ENCODE data around the gene CFAP299. TPM values are rescaled to one million over a fixed set of nuclear protein-coding genes. Genes with fewer than 3 reads are reported as not detected.

The CFAP299 gene
- total RNA-seq, 4 donors from 2014 or later = 5.1 TPM; not detected in 3

- ATAC-seq = no peak
- 81 to 88% methylated on average over 1 to 2 of the region's 2 CpGs for WGBS, 2 donors (ENCODE audit: low coverage in 1 of 2)
Measured at GRCh38 chr4:80424225-80424581, 88.7 kb downstream of the CFAP299 start.

GRCh38 chr4:80425124-80426100 is 89.9 kb downstream of the CFAP299 start:
- H3K27ac ChIP-seq = no peak overlapping the region
- no peaks in the 10 kb centered on the region for H3K27me3 ChIP-seq
- H3K36me3 ChIP-seq = no peaks in the 10 kb centered on the region
- ATAC-seq = no peak
- H3K4me3 ChIP-seq = no peak overlapping the region
- no peak for TF ChIP-seq POLR2AphosphoS5 (IDR thresholded peaks at IDR 0.05)
- no peak for TF ChIP-seq EP300 (IDR thresholded peaks at IDR 0.05)
- no peak for TF ChIP-seq POLR2A (IDR thresholded peaks at IDR 0.05)
- TF ChIP-seq CTCF (IDR thresholded peaks at IDR 0.05) = no peak
- no peaks in the 10 kb centered on the region for H3K4me1 ChIP-seq
- WGBS, 2 donors (ENCODE audit: low coverage in 1 of 2) = 58 to 63% methylated on average over 4 of the region's 4 CpGs
- H3K9me3 ChIP-seq = peaks cover 0 to 2% (median 0%) of the 10 kb centered on the region in 3 donors

More at GRCh38 chr4:80424225-80424581, 88.7 kb downstream of the CFAP299 start:
- peaks cover 0 to 2% (median 0%) of the 10 kb centered on the region in 3 donors for H3K9me3 ChIP-seq
- TF ChIP-seq POLR2AphosphoS5 (IDR thresholded peaks at IDR 0.05) (no peak), POLR2A (IDR thresholded peaks at IDR 0.05) (no peak), CTCF (IDR thresholded peaks at IDR 0.05) (no peak), EP300 (IDR thresholded peaks at IDR 0.05) (no peak)
- no peaks in the 10 kb centered on the region for H3K36me3 ChIP-seq
- H3K27me3 ChIP-seq = no peaks in the 10 kb centered on the region
- no peak overlapping the region for H3K4me3 ChIP-seq
- no peak overlapping the region for H3K27ac ChIP-seq
- no peaks in the 10 kb centered on the region for H3K4me1 ChIP-seq

- Histone ChIP-seq H3K9me3 (peaks cover 0 to 2% (median 0%) of the 10 kb centered on the region in 3 donors), H3K27ac (no peak overlapping the region), H3K4me1 (no peaks in the 10 kb centered on the region), H3K27me3 (no peaks in the 10 kb centered on the region), H3K4me3 (no peak overlapping the region), H3K36me3 (no peaks in the 10 kb centered on the region)
- no peak for ATAC-seq
- no peak for TF ChIP-seq POLR2AphosphoS5 (IDR thresholded peaks at IDR 0.05)
- TF ChIP-seq CTCF (IDR thresholded peaks at IDR 0.05) = no peak
- TF ChIP-seq POLR2A (IDR thresholded peaks at IDR 0.05) = no peak
- TF ChIP-seq EP300 (IDR thresholded peaks at IDR 0.05) = no peak
- WGBS, 2 donors (ENCODE audit: low coverage in 1 of 2) = 79 to 100% methylated on average over 1 to 5 of the region's 5 CpGs
Measured at GRCh38 chr4:80431203-80431965, 95.9 kb downstream of the CFAP299 start.

- no peak for TF ChIP-seq POLR2A (IDR thresholded peaks at IDR 0.05)
- no peak for TF ChIP-seq EP300 (IDR thresholded peaks at IDR 0.05)
- TF ChIP-seq CTCF (IDR thresholded peaks at IDR 0.05) = no peak
- TF ChIP-seq POLR2AphosphoS5 (IDR thresholded peaks at IDR 0.05) = no peak
- ATAC-seq = no peak
- no peaks in the 10 kb centered on the region for H3K9me3 ChIP-seq
- H3K27ac ChIP-seq = no peak overlapping the region
- no peaks in the 10 kb centered on the region for H3K4me1 ChIP-seq
- H3K4me3 ChIP-seq = no peak overlapping the region
- no peaks in the 10 kb centered on the region for H3K36me3 ChIP-seq
- WGBS, 2 donors (ENCODE audit: low coverage in 1 of 2) = 65 to 100% methylated on average over 1 of the region's 1 CpG
- no peaks in the 10 kb centered on the region for H3K27me3 ChIP-seq
Measured at GRCh38 chr4:80434238-80434637, 98.7 kb downstream of the CFAP299 start.

Data from gastroesophageal sphincter (tissue), 4 donors.